IMR-90 (cell line): ENCODE results near the gene WNK4.

Experiments
- POLR2A ChIP-seq: IDR thresholded peaks from 2 replicates; pipeline ENCODE4 v1.6.1; 2012; ENCODE audit warnings: mild to moderate bottlenecking, low read depth, low read length
- TF ChIP-seq, protein P1 (sequence below): fragments of 150-350 bp; IDR thresholded peaks from 2 replicates; pipeline ENCODE4 v1.6.1; 2017; ENCODE audit warnings: mild to moderate bottlenecking, antibody characterized with exemption, low read length, low read depth

GRCh38 chr17:42766124-42766523, 14.3 kb upstream of the WNK4 start:
- TF ChIP-seq, protein P1, sequence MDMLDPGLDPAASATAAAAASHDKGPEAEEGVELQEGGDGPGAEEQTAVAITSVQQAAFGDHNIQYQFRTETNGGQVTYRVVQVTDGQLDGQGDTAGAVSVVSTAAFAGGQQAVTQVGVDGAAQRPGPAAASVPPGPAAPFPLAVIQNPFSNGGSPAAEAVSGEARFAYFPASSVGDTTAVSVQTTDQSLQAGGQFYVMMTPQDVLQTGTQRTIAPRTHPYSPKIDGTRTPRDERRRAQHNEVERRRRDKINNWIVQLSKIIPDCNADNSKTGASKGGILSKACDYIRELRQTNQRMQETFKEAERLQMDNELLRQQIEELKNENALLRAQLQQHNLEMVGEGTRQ, result no peak
- TF ChIP-seq POLR2A, result no peak
